Measurements from ENCODE around the gene CATSPERZ.

DNA sequence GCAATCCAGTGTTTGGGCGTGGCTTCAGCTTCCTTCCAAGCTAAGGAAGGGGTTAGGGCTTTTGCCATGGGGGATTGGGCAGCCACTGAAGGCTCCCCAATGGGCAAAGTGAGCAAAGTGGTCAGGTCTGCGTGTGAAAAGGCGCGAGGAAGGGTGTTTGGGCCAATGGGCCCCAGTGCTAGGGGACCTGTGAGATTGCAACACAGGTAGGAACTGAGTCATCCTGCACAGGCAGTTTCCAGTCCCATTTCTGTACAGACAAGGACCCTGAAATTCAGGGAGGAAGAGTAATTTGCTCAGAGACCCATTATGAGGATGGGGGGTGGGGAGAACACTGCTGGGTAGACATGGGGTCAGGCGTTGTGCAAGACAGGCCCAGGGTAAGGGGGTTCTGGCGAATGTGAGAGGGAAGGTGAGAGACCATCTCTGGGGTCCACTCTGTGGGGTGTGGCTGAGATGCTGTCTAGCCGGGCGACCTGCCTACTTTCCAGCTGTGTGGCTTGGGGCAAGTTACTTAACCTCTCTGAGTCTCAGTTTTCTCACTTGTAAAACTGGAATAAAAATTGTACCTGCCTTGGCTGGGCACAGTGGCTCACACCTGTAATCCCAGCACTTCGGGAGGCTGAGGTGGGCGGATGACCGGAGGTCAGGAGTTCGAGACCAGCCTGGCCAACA is 47.2 kb downstream of the CATSPERZ start:
- TF ChIP-seq EZH2phosphoT487 (IDR thresholded peaks at IDR 0.05; ENCODE audit: borderline replicate concordance), result no peak
- TF ChIP-seq, protein P1, sequence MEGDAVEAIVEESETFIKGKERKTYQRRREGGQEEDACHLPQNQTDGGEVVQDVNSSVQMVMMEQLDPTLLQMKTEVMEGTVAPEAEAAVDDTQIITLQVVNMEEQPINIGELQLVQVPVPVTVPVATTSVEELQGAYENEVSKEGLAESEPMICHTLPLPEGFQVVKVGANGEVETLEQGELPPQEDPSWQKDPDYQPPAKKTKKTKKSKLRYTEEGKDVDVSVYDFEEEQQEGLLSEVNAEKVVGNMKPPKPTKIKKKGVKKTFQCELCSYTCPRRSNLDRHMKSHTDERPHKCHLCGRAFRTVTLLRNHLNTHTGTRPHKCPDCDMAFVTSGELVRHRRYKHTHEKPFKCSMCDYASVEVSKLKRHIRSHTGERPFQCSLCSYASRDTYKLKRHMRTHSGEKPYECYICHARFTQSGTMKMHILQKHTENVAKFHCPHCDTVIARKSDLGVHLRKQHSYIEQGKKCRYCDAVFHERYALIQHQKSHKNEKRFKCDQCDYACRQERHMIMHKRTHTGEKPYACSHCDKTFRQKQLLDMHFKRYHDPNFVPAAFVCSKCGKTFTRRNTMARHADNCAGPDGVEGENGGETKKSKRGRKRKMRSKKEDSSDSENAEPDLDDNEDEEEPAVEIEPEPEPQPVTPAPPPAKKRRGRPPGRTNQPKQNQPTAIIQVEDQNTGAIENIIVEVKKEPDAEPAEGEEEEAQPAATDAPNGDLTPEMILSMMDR (conservative IDR thresholded peaks at IDR 0.05; ENCODE audit: low read length), result no peak
